GM19239 (cell line): ENCODE results near the gene VSIG2.
"Not testable (repeated sequence)": the region's sequence is repeated elsewhere in the genome, so short reads cannot be mapped to it uniquely, and the experiment has no call there.

Experiments
- DNase-seq: peaks from one replicate; pipeline ENCODE4 v3.0.0; 2011; ENCODE audit warnings: low spot score; ENCODE audit not compliant: insufficient read length
- FAIRE-seq: peaks from 2 replicates; lab custom pipeline; 2011; peaks lifted over from hg19 to GRCh38; lab: Jason Lieb, UNC

The VSIG2 gene

DNA sequence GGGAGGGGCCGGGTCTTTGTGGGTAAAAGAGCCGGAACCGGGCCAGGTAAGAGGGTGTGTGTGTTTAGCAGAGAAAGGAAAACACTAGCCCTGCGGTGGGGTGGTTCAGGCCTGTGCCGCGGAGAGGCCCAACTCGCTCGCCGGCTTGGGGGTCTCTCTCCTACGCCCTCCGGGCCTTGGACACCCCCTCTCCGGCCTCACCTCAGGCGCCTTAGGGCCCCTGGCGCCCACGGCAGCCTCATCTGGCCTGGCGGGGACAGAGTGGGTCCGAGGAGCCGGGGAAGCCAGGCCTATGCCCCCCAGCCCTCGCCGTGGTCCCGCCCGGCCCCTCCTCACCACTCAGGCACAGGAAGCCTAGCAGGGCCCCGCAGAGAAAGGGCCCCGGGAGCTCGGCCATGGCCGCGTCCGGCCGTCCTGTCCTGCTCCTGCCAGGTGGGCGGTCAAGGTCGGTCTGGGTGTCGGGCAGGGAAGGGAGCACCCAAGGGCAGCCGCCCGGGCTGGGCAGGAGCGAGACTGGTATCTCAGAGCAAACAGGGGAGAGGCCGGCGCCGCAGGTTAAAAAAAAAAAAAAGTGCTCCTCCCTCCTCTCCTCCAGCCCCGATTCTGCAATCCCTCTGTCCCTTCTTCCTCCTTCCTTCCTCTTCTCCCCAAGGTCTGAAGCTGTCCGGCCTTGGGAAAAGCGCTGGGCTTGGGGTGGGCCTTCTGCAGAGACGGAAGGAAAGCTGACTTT, at the start of gene VSIG2:
VSIG2 (minus strand) TSS at position 515 of the 730 bp plus-strand sequence; CDS start at position 397, 118 bp downstream.
- DNase-seq (no peak), FAIRE-seq (no peak)

DNA sequence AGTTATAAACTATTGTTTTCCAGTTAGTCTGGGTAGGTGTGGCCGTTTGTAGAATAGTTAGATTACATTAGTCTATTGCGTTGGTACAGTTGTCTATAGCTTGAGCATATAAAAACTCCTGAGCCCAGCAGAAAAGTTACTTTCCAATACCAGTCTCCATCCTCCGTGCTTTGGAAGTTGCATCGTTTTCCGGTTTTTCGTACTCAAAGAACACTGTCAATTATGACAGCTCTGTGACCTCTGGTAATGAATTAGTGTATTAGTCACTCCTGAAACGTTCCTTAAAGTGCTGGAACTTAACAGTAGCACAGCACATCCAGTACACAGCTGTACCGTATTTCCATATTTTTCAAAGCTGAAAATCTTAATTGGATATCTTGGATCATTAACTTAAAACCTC, 49.0 kb upstream of the VSIG2 start:
- DNase-seq = no peak
- FAIRE-seq = no peak

DNA sequence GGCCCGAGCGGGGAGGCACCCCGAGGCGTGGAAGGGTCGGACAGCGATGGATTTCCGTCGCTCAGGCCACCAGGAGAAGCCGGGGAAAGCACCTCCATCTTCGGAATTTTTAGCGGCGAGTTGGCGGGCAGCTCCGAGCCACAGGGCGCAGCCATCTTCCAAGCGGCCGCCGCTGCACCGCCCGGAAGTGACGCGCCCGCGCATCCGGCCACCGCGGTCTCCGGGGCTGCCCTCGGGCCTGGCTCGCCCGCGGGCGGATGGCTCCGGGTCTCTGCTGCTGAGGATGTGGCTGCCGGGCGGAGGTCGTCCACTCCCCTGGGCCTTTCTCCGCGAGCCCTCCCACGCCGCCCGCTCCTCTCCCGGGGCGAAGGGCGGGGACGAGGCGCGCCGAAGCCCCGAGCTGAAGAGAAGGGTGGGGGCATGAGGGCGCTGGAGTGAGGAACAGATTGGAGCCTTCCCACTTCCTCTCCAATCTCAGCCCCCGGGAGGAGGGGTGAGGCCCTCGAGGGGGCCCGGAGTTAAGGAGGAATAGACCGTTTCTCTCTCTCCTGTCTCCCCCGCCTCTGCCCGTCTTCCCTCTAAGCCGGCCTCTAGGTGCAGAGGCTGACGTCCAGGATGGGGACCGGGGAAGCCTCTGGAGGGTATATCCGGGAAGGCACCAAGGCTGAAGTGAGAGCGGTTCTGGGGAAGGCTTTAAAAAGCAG, 48.3 kb upstream of the VSIG2 start, which contains the start of gene MSANTD2:
MSANTD2 (minus strand) TSS at position 181 of the 704 bp plus-strand sequence; CDS start at position 155, 26 bp downstream.
- FAIRE-seq (peak; percentile 64), DNase-seq (peak; percentile 70)

DNA sequence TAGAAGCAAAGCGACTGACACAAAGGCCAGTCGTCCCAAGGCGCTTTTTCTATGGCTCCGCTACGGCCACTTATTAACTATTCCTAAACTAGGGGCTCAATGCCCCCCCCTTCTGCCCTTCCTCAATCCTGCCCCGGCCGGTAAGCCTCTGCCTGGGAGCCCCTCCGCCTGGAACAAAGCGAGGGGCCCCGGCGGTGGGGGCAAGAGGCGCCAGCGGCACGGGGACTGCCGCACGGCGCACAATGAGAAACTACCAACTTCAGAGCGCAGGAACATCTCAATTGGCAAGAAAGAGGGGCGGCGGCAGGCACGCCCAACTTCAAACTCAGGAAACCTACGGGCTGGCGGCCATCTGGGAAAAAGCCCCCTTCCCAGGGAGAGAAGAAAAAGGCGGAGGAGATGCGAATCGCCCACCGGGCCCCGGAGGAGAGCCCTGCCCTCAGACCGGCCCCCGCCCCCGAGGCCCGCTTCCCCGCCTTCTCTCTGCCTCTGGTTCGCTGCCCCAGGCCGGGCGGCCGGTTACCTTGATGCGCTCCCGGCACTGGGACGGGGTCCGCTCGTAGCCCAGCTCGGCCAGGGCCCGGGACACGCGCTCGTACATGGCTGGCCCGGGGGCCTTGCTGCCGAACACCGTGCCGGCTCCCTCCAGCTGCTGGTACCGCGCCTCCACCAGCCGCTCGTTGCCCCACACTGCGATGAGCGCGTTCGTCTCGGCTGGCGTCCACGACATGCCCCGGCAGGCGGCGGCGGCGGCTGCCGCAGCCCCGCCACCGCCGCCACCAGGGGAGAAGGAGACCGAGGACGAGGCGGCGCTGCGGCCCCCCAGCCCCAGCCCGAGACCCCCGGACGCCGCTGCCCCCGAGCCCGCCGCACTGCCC, 47.5 kb upstream of the VSIG2 start:
- FAIRE-seq (no peak), DNase-seq (peak; percentile 22)

DNA sequence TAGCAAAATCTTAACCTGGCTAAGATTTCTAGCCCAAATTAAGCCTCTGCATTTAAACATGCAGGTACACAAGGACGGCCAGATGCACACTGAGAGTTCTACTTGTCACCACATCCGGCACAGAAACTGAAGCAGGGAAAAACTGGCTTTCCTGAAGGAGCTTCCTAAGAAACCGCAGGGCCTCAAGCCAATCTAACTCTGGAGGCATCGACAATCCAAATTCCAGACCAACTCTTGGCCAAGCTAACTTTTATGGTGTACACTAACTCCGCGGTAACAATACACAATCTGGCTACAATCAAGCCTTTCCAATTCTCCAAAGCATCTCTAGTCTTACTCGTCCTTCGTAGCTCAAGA, 46.9 kb upstream of the VSIG2 start:
- peak; percentile 88 for FAIRE-seq
- DNase-seq = no peak

GRCh38 chr11:124796312-124796711, 44.3 kb upstream of the VSIG2 start:
- DNase-seq (no peak), FAIRE-seq (no peak)

- peak; percentile 93 for FAIRE-seq
- peak; percentile 25 for DNase-seq
Measured at GRCh38 chr11:124793466-124794278, 41.6 kb upstream of the VSIG2 start.

DNA sequence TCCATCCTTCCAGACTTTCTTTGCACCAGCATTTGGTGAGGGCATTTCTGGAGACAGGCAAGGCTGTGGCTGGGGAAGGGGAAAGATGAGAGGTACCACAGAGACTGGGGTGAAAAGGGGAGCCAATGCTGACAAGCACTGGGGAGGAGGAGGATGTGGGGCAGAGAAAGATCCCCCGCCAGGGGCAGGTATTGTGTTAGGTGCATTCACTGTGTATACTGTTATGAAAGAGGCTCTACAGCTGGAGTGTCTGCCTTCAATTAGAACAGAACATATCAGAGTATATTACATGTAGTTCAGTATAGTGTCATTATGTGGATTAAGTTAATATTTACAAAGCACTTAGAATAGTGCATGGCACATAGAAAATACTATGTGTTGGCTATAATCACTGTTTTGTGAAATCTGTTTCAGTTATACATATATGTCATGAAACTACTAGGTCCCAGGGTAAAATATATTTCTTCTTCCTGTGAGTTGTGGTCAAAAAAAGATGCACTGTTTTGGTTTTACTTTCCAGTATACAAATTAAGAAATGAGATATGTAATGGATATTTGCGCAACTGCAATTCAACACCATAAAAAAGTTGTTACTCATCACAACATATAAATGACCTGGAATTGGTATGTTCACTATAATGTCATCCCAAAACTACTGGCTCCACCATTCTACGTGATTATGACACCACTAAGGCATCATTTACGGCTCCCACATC, 39.7 kb upstream of the VSIG2 start:
- FAIRE-seq = peak; percentile 83
- no peak for DNase-seq

GRCh38 chr11:124788521-124788920, 36.5 kb upstream of the VSIG2 start:
- peak; percentile 61 for FAIRE-seq
- DNase-seq = no peak

- peak; percentile 23 for FAIRE-seq
Measured at GRCh38 chr11:124784051-124784450, 32.0 kb upstream of the VSIG2 start.

GRCh38 chr11:124783002-124783401, 30.9 kb upstream of the VSIG2 start:
- FAIRE-seq = no peak
- DNase-seq = no peak

More at GRCh38 chr11:124784051-124784450, 32.0 kb upstream of the VSIG2 start:
- DNase-seq = no peak

DNA sequence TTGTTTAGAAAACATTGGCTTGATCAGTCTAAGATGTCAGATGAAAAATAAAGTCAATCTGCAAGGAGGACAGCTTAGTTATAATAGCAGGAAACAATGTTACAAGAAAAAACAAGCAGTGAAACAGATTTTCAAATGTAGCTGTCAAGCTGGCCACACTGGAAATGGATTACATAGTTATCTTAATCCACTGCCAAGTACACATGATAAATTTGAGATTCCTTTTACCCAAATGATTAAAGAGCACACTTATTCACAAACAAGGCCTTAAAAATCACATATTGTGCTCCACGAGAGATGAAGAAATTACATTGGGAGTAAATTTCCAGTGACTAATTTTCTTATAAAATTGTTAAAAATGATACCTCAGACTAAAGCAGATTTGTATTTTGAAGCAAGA, 27.5 kb upstream of the VSIG2 start:
- FAIRE-seq = no peak
- no peak for DNase-seq

DNA sequence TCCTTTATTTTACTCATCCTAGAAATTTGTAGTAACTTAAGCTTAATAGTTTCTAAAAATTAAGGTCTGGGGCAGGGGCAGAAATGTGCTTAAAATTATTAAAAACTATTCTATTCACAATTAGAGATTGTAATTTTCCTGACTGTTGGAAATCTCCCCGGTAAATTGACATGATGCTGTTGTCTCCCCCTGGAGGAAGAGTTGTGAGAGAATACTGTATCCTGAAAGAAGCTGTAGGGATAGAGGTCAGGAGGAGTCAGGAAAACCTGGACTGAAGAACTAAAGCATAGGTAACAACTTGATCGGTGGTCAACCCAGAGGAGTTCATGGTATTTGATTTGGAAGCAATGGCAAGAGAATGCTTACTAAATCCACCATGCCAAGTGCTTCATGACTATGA, 26.2 kb upstream of the VSIG2 start:
- FAIRE-seq (no peak), DNase-seq (no peak)

- FAIRE-seq (peak; percentile 23), DNase-seq (no peak)
Measured at GRCh38 chr11:124776865-124777645, 25.0 kb upstream of the VSIG2 start.

DNA sequence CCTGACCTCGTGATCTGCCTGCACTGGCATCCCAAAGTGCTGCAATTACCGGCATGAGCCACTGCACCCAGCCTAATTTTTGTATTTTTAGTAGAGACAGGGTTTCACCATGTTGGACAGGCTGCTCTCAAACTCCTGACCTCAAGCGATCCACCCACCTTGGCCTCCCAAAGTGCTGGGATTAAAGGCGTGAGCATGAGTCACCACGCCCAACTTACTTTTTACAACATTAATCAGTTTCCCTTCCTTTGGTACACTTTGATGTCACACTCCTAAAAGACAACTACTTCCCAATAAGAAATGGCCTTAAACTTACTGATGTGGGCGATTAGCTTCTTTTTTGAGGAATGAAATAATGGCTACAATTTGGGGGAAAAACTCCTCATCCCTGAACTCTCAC, 18.9 kb upstream of the VSIG2 start:
- not testable (repeated sequence) for FAIRE-seq, DNase-seq

DNA sequence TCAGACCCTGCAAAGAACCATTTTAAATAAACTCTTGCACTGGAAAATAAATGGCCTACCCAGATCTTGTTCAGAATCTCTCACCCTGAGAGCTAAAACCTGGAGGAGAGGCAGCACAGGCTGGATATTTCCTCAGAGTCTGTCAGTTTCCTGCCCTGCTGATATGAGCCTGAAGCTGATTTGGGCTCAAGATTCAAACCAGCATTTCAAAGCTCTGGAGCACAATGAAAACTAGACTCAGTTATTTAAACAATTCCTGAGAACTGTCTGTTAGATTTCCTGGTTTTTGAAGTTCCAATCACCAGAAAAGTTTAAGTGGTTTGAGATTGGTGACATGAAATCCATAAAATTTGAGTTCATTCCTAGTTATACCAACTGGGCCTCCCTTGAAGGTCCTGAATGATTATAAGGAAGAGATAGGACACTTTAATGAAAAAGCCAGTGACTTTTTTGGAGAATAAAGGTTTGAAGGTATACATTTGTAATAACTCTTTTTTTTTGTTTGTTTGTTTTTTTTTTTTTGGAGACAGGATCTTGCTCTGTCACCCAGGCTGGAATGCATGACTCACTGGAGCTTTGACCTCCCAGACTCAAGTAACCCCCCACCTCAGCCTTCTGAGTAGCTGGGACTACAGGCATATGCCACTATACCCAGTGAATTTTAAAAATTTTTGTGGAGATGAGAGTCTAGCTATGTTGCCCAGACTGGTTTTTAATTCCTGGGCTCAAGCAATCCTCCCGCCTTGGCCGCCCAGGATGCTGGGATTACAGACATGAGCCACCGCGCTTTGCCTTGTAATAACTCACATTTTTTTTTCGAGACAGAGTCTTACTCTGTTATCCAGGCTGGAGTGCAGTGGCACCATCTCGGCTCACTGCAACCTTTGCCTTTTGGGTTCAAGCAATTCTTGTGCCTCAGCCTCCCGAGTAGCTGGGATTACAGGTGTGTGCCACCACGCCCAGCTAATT, 18.0 kb upstream of the VSIG2 start:
- peak; percentile 23 for FAIRE-seq
- DNase-seq = no peak

DNA sequence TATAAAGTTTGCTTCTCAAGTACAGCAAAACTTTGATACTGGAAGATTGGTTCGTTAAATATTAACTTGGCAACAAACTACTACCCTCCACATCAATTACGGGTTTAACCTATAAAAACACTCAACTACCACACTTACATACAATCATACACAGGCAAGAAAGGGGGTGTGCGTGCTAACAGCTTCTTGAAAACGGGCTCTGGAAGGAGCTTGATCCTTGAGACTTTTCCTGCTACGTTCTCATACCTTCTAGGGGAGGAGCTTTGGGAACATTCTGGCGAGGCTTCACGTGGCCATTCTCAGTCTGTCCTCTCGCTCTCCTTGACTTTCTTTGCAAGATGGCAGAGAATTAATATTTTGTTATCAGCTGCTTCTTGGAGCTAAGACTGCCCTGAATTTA, 16.9 kb upstream of the VSIG2 start:
- no peak for DNase-seq

More for the DNA sequence above, 16.9 kb upstream of the VSIG2 start:
- no peak for FAIRE-seq
